Type B pancreatic cell (in vitro differentiated cells): ENCODE results near the gene ARF6. TPM values are rescaled to one million over a fixed set of nuclear protein-coding genes. Genes with fewer than 3 reads are reported as not detected.
"Not testable (repeated sequence)": the region's sequence is repeated elsewhere in the genome, so short reads cannot be mapped to it uniquely, and the experiment has no call there.

ENCODE experiments used
- DNase-seq: peaks from one replicate; pipeline ENCODE4 v3.0.0; 2021; ENCODE audit warnings: mixed read lengths; ENCODE audit not compliant: unreplicated experiment; ENCODE audit errors: extremely low spot score
- H3K27ac Mint-ChIP-seq: 2 replicates; pipeline ENCODE4 v1.8.0; 2021; ENCODE audit warnings: mild to moderate bottlenecking, mixed read lengths
- H3K27me3 Mint-ChIP-seq: 2 replicates; pipeline ENCODE4 v1.8.0; 2021; ENCODE audit warnings: mixed read lengths
- H3K36me3 Mint-ChIP-seq: 2 replicates; pipeline ENCODE4 v1.8.0; 2021; ENCODE audit warnings: mixed read lengths
- H3K4me1 Mint-ChIP-seq: one replicate; pipeline ENCODE4 v1.8.0; 2021; ENCODE audit warnings: mixed read lengths; ENCODE audit not compliant: unreplicated experiment
- H3K4me3 Mint-ChIP-seq: 2 replicates; pipeline ENCODE4 v1.8.0; 2021; ENCODE audit warnings: mild to moderate bottlenecking, mixed read lengths
- H3K9me3 Mint-ChIP-seq: 2 replicates; pipeline ENCODE4 v1.8.0; 2021; ENCODE audit warnings: mixed read lengths
- CTCF ChIP-seq: fragments of 200-600 bp; sonication (generic); conservative IDR thresholded peaks from 2 replicates; pipeline ENCODE4 v1.5.0; 2021; ENCODE audit warnings: antibody characterized with exemption, mild to moderate bottlenecking
- total RNA-seq: library from RNA; stranded (reverse); gene quantifications from 2 replicates; pipeline ENCODE4 v1.2.1, GENCODE V29; 2021; ENCODE audit warnings: low replicate concordance

The ARF6 gene
- total RNA-seq, 1 donor from 2014 or later = 86.4 TPM

- Mint-ChIP-seq H3K4me1 (peaks cover 36% of the 10 kb centered on the region), H3K27ac (peak overlapping the region; percentile 99), H3K36me3 (peaks cover 42% of the 10 kb centered on the region), H3K27me3 (no peaks in the 10 kb centered on the region), H3K9me3 (no peaks in the 10 kb centered on the region), H3K4me3 (peak overlapping the region; percentile 98)
- DNase-seq = peak; percentile 77
- TF ChIP-seq CTCF = no peak
Measured at GRCh38 chr14:49893309-49894213, 679 bp downstream of the ARF6 start.

GRCh38 chr14:49894214-49895107 is 1.6 kb downstream of the ARF6 start:
- Mint-ChIP-seq H3K36me3 (peaks cover 44% of the 10 kb centered on the region), H3K27ac (peak overlapping the region; percentile 99), H3K4me1 (peaks cover 37% of the 10 kb centered on the region), H3K4me3 (peak overlapping the region; percentile 98)
- not testable (repeated sequence) for H3K9me3 Mint-ChIP-seq, DNase-seq, H3K27me3 Mint-ChIP-seq

- no peaks in the 10 kb centered on the region for H3K27me3 Mint-ChIP-seq
- peaks cover 37% of the 10 kb centered on the region for H3K4me1 Mint-ChIP-seq
- H3K36me3 Mint-ChIP-seq = peaks cover 44% of the 10 kb centered on the region
- no peak for DNase-seq
- peak overlapping the region; percentile 98 for H3K4me3 Mint-ChIP-seq
- H3K27ac Mint-ChIP-seq = peak overlapping the region; percentile 99
- no peak for TF ChIP-seq CTCF
- H3K9me3 Mint-ChIP-seq = no peaks in the 10 kb centered on the region
Measured at GRCh38 chr14:49895480-49895879, 2.6 kb downstream of the ARF6 start.

- not testable (repeated sequence) for DNase-seq, H3K27me3 Mint-ChIP-seq, H3K9me3 Mint-ChIP-seq
- Mint-ChIP-seq H3K27ac (peak overlapping the region; percentile 99), H3K4me3 (peak overlapping the region; percentile 98), H3K4me1 (peaks cover 37% of the 10 kb centered on the region), H3K36me3 (peaks cover 44% of the 10 kb centered on the region)
Measured at GRCh38 chr14:49896272-49896671, 3.4 kb downstream of the ARF6 start.

- peak overlapping the region; percentile 99 for H3K27ac Mint-ChIP-seq
Measured at GRCh38 chr14:49896966-49897365, 4.1 kb downstream of the ARF6 start.

More at GRCh38 chr14:49896966-49897365, 4.1 kb downstream of the ARF6 start:
- peaks cover 44% of the 10 kb centered on the region for H3K36me3 Mint-ChIP-seq
- peaks cover 33% of the 10 kb centered on the region for H3K4me1 Mint-ChIP-seq
- no peaks in the 10 kb centered on the region for H3K9me3 Mint-ChIP-seq
- H3K4me3 Mint-ChIP-seq = peak overlapping the region; percentile 88
- H3K27me3 Mint-ChIP-seq = no peaks in the 10 kb centered on the region
- DNase-seq = no peak
- peak; percentile 55 for TF ChIP-seq CTCF
